Uterus (tissue), 4 donors: ENCODE results near the gene ADH5. TPM values are rescaled to one million over a fixed set of nuclear protein-coding genes. Genes with fewer than 3 reads are reported as not detected.
"Not testable (repeated sequence)": the region's sequence is repeated elsewhere in the genome, so short reads cannot be mapped to it uniquely, and the experiment has no call there.

Experiments used
- DNase-seq, 2 donors: peaks; one replicate each; pipeline ENCODE4 v3.0.0-alpha.2; 2019 to 2020
- H3K27ac ChIP-seq, 2 donors: fragments of 200-600 bp; sonication (generic); 1 replicate in 1 of 2; 2 replicates in 1 of 2; pipeline ENCODE4 v1.5.1; 2016 to 2018
- H3K27me3 ChIP-seq, 2 donors: fragments of 200-600 bp; sonication (generic); one replicate each; pipeline ENCODE4 v1.5.1; 2018 to 2019; ENCODE audit warnings: control low read depth in 1 of 2
- H3K36me3 ChIP-seq, 2 donors: fragments of 200-600 bp; sonication (generic); one replicate each; pipeline ENCODE4 v1.5.1; 2019; ENCODE audit warnings: control low read depth in 1 of 2
- H3K4me1 ChIP-seq, 2 donors: fragments of 200-600 bp; sonication (generic); one replicate each; pipeline ENCODE4 v1.5.1; 2018 to 2019; ENCODE audit warnings: control low read depth in 1 of 2
- H3K4me3 ChIP-seq, 2 donors: fragments of 200-600 bp; sonication (generic); 1 replicate in 1 of 2; 2 replicates in 1 of 2; pipeline ENCODE4 v1.5.1; 2018 to 2019; ENCODE audit warnings: mild to moderate bottlenecking in 1 of 2
- H3K9me3 ChIP-seq, 2 donors: fragments of 200-600 bp; sonication (generic); one replicate each; pipeline ENCODE4 v1.5.1; 2019; ENCODE audit warnings: control low read depth in 1 of 2
- POLR2A ChIP-seq, 2 donors: fragments of 450-650 bp; IDR thresholded peaks; one replicate each; pipeline ENCODE4 v1.6.1; 2016; ENCODE audit warnings: antibody characterized with exemption in 2 of 2, mild to moderate bottlenecking in 1 of 2, moderate library complexity in 1 of 2
- intact Hi-C: fragments of 100-400 bp; cut with DNase I; formaldehyde crosslinking; loops from one replicate; pipeline ENCODE4 v1.15.1; 2023; ENCODE audit warnings: low total_unique reads
- total RNA-seq, 4 donors: library from RNA; depleted of rRNA in 3 of 4; stranded (reverse); fragments of >200 nt in 3 of 4; gene quantifications; one replicate each; pipeline versions ENCODE4 v1.1.0 to v1.2.4, GENCODE V29; 2014 to 2023
- TF ChIP-seq, protein P1 (sequence below), 4 experiments: fragments of 200-600 bp in 2 of 4; fragments of 450-650 bp in 2 of 4; sonication (generic) in 2 of 4; IDR thresholded peaks; one replicate each; pipeline ENCODE4 v1.5.1; 2016 to 2019; ENCODE audit warnings: antibody characterized with exemption in 4 of 4, mild to moderate bottlenecking in 2 of 4, moderate library complexity in 1 of 4
- donor health status: DM: yes; HTN: yes; CAD: no.

ADH5 gene
- total RNA-seq, 4 donors from 2014 or later: 140 to 195 (median 175) TPM

DNA sequence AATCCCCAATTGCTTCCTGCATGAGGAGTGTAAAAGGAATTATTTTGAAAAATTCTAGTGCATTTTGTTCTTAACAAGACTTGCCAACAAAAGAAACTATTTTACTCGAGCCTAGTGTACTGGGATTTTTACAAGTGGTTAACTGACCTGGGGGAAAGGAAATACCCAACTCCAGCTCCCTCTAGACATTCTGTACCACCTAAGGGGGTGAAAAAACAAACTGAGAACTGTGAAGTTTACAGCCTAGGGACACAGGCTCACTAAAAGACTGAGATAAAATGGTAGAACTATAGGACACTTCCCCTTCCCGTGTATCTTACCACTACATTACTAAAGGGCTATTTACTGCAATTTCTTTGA lies 2.6 kb upstream of the ADH5 start:
- peak overlapping the region; percentile 96 to 97 for H3K27ac ChIP-seq
- H3K4me3 ChIP-seq: no peak overlapping the region
- intact Hi-C loops: no loop called here
- no peaks in the 10 kb centered on the region for H3K27me3 ChIP-seq
- TF ChIP-seq, protein P1, sequence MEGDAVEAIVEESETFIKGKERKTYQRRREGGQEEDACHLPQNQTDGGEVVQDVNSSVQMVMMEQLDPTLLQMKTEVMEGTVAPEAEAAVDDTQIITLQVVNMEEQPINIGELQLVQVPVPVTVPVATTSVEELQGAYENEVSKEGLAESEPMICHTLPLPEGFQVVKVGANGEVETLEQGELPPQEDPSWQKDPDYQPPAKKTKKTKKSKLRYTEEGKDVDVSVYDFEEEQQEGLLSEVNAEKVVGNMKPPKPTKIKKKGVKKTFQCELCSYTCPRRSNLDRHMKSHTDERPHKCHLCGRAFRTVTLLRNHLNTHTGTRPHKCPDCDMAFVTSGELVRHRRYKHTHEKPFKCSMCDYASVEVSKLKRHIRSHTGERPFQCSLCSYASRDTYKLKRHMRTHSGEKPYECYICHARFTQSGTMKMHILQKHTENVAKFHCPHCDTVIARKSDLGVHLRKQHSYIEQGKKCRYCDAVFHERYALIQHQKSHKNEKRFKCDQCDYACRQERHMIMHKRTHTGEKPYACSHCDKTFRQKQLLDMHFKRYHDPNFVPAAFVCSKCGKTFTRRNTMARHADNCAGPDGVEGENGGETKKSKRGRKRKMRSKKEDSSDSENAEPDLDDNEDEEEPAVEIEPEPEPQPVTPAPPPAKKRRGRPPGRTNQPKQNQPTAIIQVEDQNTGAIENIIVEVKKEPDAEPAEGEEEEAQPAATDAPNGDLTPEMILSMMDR (IDR thresholded peaks at IDR 0.05): no peak
- no peak for TF ChIP-seq POLR2A (IDR thresholded peaks at IDR 0.05)
- DNase-seq: no peak
- H3K9me3 ChIP-seq: no peaks in the 10 kb centered on the region
- H3K4me1 ChIP-seq: no peaks in the 10 kb centered on the region
- no peaks in the 10 kb centered on the region for H3K36me3 ChIP-seq

DNA sequence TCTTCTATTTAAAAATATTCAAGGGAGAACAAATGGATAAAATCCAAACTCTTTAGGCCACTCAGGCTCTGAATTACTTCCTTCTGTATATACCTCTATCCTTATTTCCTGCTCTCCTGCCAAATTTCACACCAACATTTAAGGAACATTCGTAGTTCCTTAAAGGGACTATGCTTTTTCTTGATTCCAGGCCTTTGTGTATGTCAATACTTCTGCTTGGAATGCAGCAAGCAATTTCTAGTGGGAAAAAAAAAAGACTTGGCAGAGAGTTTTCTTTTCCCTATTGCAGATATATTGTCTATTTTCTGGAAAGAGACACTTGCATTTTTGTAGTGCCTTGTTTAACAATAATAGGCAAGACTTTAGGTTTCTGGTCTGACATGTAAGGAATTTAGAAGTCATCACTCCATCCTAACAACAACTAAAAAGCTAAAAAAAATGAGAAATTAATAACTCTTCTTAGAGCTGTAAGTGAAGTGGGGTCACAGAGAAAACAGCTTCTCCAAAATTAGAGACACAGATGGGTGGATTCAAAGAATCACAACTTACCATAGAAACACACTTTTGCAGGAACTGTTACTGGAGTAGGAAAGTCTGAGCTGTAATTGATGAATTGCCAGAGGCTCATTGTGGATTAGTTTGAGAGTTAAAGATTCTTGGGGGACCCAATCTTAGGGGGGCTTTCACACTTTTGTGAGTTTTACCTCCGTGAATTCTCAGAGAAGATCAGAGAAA lies 2.1 kb upstream of the ADH5 start:
- no peak for DNase-seq
- intact Hi-C loops: no loop called here
- TF ChIP-seq, protein P1 (IDR thresholded peaks at IDR 0.05): no peak
- no peak for TF ChIP-seq POLR2A (IDR thresholded peaks at IDR 0.05)

DNA sequence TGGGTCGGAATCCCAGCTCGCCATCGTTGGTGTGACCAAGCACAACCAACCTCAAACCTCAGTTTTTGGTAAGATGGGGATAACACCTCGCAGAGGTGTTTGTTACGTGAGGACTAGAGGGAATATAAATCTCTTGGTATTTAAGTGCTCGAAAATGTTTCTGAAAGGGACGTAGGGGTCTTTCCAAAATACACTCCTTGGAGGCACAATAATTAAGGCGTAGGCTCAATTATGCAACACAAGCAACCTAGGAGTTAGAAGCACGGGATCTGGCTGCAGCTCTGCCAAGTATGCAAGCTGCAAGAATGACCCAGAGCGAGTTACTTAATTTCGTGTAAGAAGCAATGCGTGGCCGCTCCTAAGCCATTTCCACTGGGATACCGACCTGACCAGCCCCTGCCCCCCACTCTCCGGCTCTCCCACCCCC lies 552 bp downstream of the ADH5 start:
- no peaks in the 10 kb centered on the region for H3K9me3 ChIP-seq
- H3K36me3 ChIP-seq: no peaks in the 10 kb centered on the region
- no peaks in the 10 kb centered on the region for H3K27me3 ChIP-seq
- intact Hi-C loops: no loop called here
- peaks cover 0 to 6% of the 10 kb centered on the region in 2 donors for H3K4me1 ChIP-seq
- TF ChIP-seq, protein P1 (IDR thresholded peaks at IDR 0.05): no peak
- no peak for TF ChIP-seq POLR2A (IDR thresholded peaks at IDR 0.05)
- H3K4me3 ChIP-seq: peak overlapping the region; percentile 71 to 91
- H3K27ac ChIP-seq: peak overlapping the region; percentile 96 to 97
- peak; percentile 74 to 89 for DNase-seq

More for the DNA sequence above, 2.1 kb upstream of the ADH5 start:
- Histone ChIP-seq H3K27ac (peak overlapping the region; percentile 96 to 97), H3K4me1 (no peaks in the 10 kb centered on the region), H3K4me3 (peak overlapping the region in 1 of 2 donors; percentile 71), H3K27me3 (no peaks in the 10 kb centered on the region), H3K36me3 (no peaks in the 10 kb centered on the region), H3K9me3 (no peaks in the 10 kb centered on the region)

DNA sequence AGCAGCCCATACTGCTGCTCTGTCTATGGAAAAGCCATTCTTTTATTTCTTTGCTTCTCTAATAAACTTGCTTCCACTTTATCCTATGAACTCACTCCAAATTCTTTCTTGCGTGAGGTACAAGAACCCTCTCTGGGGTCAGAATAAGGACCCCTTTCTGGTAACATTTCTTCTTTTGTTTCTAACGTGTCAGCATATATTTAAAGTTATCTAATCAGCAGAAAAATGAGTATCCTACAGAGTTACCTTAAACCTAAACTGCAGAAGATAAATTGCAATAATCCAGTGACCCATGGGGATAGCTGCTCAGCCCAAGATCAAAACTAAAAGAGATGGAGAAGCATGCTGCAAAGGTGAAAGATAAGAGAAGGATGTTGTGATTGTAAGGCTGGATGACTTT lies 4.0 kb downstream of the ADH5 start:
- no peaks in the 10 kb centered on the region for H3K27me3 ChIP-seq
- no peak for TF ChIP-seq POLR2A (IDR thresholded peaks at IDR 0.05)
- TF ChIP-seq, protein P1 (IDR thresholded peaks at IDR 0.05): no peak
- H3K4me1 ChIP-seq: peaks cover 0 to 6% of the 10 kb centered on the region in 2 donors
- no peak for DNase-seq
- H3K4me3 ChIP-seq: no peak overlapping the region
- H3K27ac ChIP-seq: no peak overlapping the region
- intact Hi-C loops: no loop called here
- no peaks in the 10 kb centered on the region for H3K9me3 ChIP-seq
- no peaks in the 10 kb centered on the region for H3K36me3 ChIP-seq

DNA sequence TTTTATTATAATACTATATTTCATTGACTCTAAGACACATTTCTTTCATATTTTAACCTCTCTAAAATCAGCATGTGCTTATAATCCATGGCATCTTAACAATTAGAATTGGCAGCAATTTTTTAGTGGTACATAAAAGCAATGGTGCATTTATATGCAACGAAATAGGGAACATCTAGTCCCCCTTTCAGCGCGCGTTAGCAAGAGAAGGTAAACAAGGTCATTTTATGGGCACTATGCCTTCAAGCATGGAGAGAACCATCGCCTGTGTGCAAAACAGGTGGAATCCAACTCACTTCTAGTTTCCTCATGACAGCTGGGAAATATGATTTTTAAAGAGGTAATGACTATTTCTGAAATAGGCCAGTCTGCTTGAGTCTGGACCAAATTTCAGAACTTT lies 6.4 kb downstream of the ADH5 start:
- peaks cover 0 to 6% of the 10 kb centered on the region in 2 donors for H3K4me1 ChIP-seq
- H3K27me3 ChIP-seq: no peaks in the 10 kb centered on the region
- no peak for DNase-seq
- intact Hi-C loops: no loop called here
- TF ChIP-seq, protein P1 (IDR thresholded peaks at IDR 0.05): no peak
- no peak for TF ChIP-seq POLR2A (IDR thresholded peaks at IDR 0.05)
- H3K9me3 ChIP-seq: no peaks in the 10 kb centered on the region
- no peaks in the 10 kb centered on the region for H3K36me3 ChIP-seq
- H3K27ac ChIP-seq: no peak overlapping the region
- no peak overlapping the region for H3K4me3 ChIP-seq

DNA sequence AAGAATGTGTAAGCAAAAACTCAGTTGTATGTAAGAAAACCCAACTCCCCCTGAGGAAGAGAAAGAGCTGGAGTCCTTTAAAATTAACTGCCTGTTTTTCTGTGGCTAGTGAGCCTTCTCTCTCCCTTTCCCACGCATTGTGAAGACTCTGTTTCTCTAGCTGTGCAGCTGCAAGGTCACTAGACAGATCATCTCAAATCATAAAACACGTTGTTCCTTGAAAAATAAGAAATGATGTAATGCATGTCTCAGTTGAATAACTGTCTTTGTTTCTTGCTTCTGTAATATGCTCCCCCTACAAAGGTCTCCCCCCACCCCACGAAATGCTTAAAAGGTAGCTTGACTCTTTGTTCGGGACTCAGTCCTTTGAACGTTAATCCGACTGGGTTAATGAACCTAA lies 7.7 kb downstream of the ADH5 start:
- H3K9me3 ChIP-seq, H3K36me3 ChIP-seq, H3K4me3 ChIP-seq, H3K4me1 ChIP-seq, DNase-seq, H3K27ac ChIP-seq, intact Hi-C loops, H3K27me3 ChIP-seq: not testable (repeated sequence)
